AG04449 (cell line): ENCODE measurements around the gene NTM.
"Not testable (repeated sequence)": the region's sequence is repeated elsewhere in the genome, so short reads cannot be mapped to it uniquely, and the experiment has no call there.

Experiments
- CTCF ChIA-PET: fragments of 350-600 bp; formaldehyde crosslinking; extraction: SDS; loops from one replicate; lab custom pipeline; 2021; ENCODE audit warnings: antibody characterized with exemption; lab: Yijun Ruan, JAX
- POLR2A ChIA-PET: fragments of 400-600, 350-600 bp; formaldehyde crosslinking; extraction: SDS; loops from one replicate; lab custom pipeline; 2020; ENCODE audit warnings: antibody characterized with exemption, inconsistent platforms; lab: Yijun Ruan, JAX
- DNase-seq: peaks from one replicate; pipeline ENCODE4 v3.0.0-alpha.2; 2010; ENCODE audit warnings: low read depth, low spot score
- H3K4me3 ChIP-seq: 2 replicates; pipeline ENCODE4 v1.5.1; 2011; ENCODE audit warnings: low read depth, mild to moderate bottlenecking, control low read depth, low read length
- TF ChIP-seq, protein P1 (sequence below): IDR thresholded peaks from one replicate; pipeline ENCODE4 v1.5.1; 2011; ENCODE audit warnings: mild to moderate bottlenecking, moderate library complexity, low read length, control low read depth, inconsistent platforms; ENCODE audit not compliant: insufficient read depth; ENCODE audit errors: missing control alignments

The NTM gene

GRCh38 chr11:131677828-131678470 is 307.5 kb downstream of the NTM start:
- TF ChIP-seq, protein P1, sequence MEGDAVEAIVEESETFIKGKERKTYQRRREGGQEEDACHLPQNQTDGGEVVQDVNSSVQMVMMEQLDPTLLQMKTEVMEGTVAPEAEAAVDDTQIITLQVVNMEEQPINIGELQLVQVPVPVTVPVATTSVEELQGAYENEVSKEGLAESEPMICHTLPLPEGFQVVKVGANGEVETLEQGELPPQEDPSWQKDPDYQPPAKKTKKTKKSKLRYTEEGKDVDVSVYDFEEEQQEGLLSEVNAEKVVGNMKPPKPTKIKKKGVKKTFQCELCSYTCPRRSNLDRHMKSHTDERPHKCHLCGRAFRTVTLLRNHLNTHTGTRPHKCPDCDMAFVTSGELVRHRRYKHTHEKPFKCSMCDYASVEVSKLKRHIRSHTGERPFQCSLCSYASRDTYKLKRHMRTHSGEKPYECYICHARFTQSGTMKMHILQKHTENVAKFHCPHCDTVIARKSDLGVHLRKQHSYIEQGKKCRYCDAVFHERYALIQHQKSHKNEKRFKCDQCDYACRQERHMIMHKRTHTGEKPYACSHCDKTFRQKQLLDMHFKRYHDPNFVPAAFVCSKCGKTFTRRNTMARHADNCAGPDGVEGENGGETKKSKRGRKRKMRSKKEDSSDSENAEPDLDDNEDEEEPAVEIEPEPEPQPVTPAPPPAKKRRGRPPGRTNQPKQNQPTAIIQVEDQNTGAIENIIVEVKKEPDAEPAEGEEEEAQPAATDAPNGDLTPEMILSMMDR, result no peak
- ChIA-PET CTCF (interaction anchor here (1.2 to 8.5 kb wide), 8 partner anchors 8 to 654 kb away, joined by 3 to 226 read pairs (median 6); no protein-coding TSS in a partner anchor), POLR2A (no interaction called here)
- H3K4me3 ChIP-seq, result no peak overlapping the region
- no peak for DNase-seq

DNA sequence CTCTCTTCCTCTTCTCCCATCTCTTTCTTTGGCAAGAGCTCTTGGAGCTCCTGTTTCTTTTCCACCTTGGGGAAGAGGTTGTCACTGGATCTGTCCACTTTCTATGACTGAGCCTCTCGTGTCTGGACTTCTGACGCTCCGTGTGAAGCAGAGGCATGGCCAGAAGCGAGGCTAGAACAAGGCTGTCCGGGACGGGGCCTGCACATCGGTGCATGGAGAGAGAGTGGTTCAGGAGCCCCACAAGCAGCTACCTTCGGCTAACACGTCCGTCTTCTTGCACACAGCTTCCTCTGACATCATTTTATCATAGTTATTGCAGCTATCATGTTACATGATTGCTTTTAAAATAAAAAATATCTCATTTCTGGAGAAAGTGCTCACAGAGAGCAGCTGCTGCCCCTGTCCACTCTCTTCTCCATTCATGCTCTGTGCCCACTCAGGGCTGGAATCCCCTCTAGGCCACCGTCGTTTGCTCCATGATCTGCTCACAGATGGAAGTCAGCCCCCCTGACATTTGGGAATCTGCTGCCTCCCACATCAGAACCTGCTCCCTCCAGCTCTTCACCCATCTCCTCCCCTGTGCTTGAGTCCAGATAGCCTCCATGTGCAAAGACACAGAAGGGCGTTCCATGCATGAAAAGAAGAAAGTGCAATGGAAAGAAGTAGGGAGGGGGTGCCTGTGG is 308.4 kb downstream of the NTM start:
- no peak overlapping the region for H3K4me3 ChIP-seq
- ChIA-PET POLR2A (no interaction called here), CTCF (interaction anchor here (1.4 to 8.5 kb wide), 5 partner anchors 10 to 654 kb away, joined by 6 to 226 read pairs (median 6); no protein-coding TSS in a partner anchor)
- no peak for DNase-seq
- TF ChIP-seq, protein P1, result no peak

- H3K4me3 ChIP-seq, POLR2A ChIA-PET, DNase-seq: not testable (repeated sequence)
- CTCF ChIA-PET, result interaction anchor here (1.0 to 7.3 kb wide), 2 partner anchors 12 to 100 kb away, joined by 3 to 118 read pairs; no protein-coding TSS in a partner anchor
These were observed 310.0 kb downstream of the NTM start for GRCh38 chr11:131680448-131680847.

GRCh38 chr11:131681920-131682319 is 311.5 kb downstream of the NTM start:
- no peak overlapping the region for H3K4me3 ChIP-seq
- TF ChIP-seq, protein P1, result no peak
- CTCF ChIA-PET, result interaction anchor here (1.9 to 5.8 kb wide), 2 partner anchors 7 to 12 kb away, joined by 13 to 67 read pairs; no protein-coding TSS in a partner anchor
- POLR2A ChIA-PET, result no interaction called here
- DNase-seq, result no peak

DNA sequence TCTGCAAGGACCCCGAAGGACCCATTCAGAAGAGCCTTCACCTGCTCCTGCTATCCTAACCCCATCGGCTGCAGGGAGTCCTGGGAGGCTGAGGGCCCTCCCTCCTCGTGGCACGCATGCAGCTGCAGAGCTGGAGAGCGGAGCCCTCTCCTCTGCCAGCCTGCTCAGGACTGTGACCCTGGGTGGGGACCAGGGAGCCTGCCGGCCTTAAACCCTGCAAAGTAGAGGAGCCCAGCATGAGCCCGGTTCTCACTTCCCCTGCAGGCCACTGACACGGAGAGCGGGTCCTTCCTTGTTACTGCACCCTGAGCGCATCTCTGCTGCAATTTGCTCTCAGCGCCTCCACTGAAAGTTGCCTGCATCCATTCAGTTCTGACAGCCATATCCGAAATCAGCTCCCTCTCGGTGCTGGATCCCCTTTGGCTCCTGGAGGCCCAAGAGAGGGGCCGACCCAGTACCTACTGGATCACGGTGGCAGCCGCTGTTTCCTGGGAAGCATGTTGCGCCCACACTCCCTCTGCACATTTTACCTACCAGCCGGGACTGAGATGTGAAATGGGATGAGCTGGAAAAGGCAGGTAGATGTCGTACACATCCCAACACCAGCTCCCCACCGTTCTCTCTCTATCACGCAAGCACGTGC is 312.1 kb downstream of the NTM start:
- ChIA-PET CTCF (interaction anchor here (0.9 to 5.8 kb wide), 4 partner anchors 8 to 618 kb away, joined by 3 to 67 read pairs (median 8); no protein-coding TSS in a partner anchor), POLR2A (no interaction called here)
- no peak overlapping the region for H3K4me3 ChIP-seq
- TF ChIP-seq, protein P1, result no peak
- no peak for DNase-seq

GRCh38 chr11:131683131-131683530 is 312.7 kb downstream of the NTM start:
- POLR2A ChIA-PET, result no interaction called here
- TF ChIP-seq, protein P1, result no peak
- CTCF ChIA-PET, result interaction anchor here (0.9 to 5.8 kb wide), 4 partner anchors 9 to 618 kb away, joined by 3 to 67 read pairs (median 8); no protein-coding TSS in a partner anchor
- no peak for DNase-seq
- H3K4me3 ChIP-seq, result no peak overlapping the region
